GM12878 (cell line): Measurements from ENCODE around the gene CFAP74. TPM values are rescaled to one million over a fixed set of nuclear protein-coding genes. Genes with fewer than 3 reads are reported as not detected.

Source experiments
- ATAC-seq: fragments of 200-7000 bp; cut with Tn5 transposase; 3 replicates; pipeline ENCODE4 v1.9.1; 2020; ENCODE audit warnings: mild to moderate bottlenecking, moderate library complexity
- BruUV-seq: library from RNA; stranded (reverse); fragments of 400-500 nt; replicated peaks from 2 replicates; lab custom pipeline; 2021; lab: Mats Ljungman, UMichigan
- CTCF ChIA-PET: fragments of 300-600 bp; sonication (Branson Sonifier 250); formaldehyde crosslinking; extraction: SDS; loops from one replicate; lab custom pipeline; 2021; ENCODE audit warnings: inconsistent platforms; lab: Yijun Ruan, JAX
- POLR2A ChIA-PET: fragments of 350-600 bp; formaldehyde crosslinking; extraction: SDS; loops from one replicate; lab custom pipeline; 2021; ENCODE audit warnings: inconsistent platforms; lab: Charles Lee
- RAD21 ChIA-PET: fragments of 300-600 bp; sonication (Branson Sonifier 250); formaldehyde crosslinking; loops from one replicate; lab custom pipeline; 2023; ENCODE audit warnings: antibody characterized with exemption; ENCODE audit not compliant: unreplicated experiment; lab: Charles Lee
- SMC1A ChIA-PET: fragments of 300-600 bp; sonication (Branson Sonifier 250); formaldehyde crosslinking; loops from one replicate; lab custom pipeline; 2023; ENCODE audit not compliant: unreplicated experiment, uncharacterized antibody; lab: Charles Lee
- DNase-seq: peaks from one replicate; pipeline ENCODE4 v3.0.0-alpha.2; 2011; ENCODE audit warnings: low read depth, low spot score
- FAIRE-seq: peaks from 3 replicates; lab custom pipeline; 2011; peaks lifted over from hg19 to GRCh38; lab: Jason Lieb, UNC
- H2AFZ ChIP-seq: 2 replicates; pipeline ENCODE4 v1.6.0; 2011; ENCODE audit warnings: low read depth, low read length, control low read depth; ENCODE audit not compliant: control insufficient read depth
- H3K27ac ChIP-seq: 2 replicates; pipeline ENCODE4 v1.5.1; 2011; ENCODE audit warnings: control low read depth; ENCODE audit not compliant: control insufficient read depth, insufficient read depth
- H3K27me3 ChIP-seq, 2 experiments: replicated peaks in 1 of 2; 2 replicates each; pipeline versions ENCODE4 v1.6.0 to v1.6.1; 2011; ENCODE audit warnings: low read length in 1 of 2; ENCODE audit not compliant: control insufficient read depth in 2 of 2, insufficient read depth in 2 of 2
- H3K36me3 ChIP-seq, 2 experiments: 2 replicates each; pipeline ENCODE4 v1.5.1; 2011; ENCODE audit warnings: low read length in 1 of 2; ENCODE audit not compliant: control insufficient read depth in 2 of 2, insufficient read depth in 2 of 2
- H3K4me1 ChIP-seq: 2 replicates; pipeline ENCODE4 v1.6.1; 2011; ENCODE audit warnings: mild to moderate bottlenecking, low read length, moderate library complexity, mixed read lengths; ENCODE audit not compliant: control insufficient read depth, insufficient read depth
- H3K4me2 ChIP-seq: 2 replicates; pipeline ENCODE4 v1.6.0; 2011; ENCODE audit warnings: control low read depth; ENCODE audit not compliant: control insufficient read depth, insufficient read depth
- H3K4me3 ChIP-seq: fragments of 200-600 bp; sonication (generic); 2 replicates; pipeline ENCODE4 v1.5.1; 2016
- H3K79me2 ChIP-seq: 2 replicates; pipeline ENCODE4 v1.6.0; 2011; ENCODE audit warnings: low read length; ENCODE audit not compliant: control insufficient read depth, insufficient read depth
- H3K9ac ChIP-seq: 2 replicates; pipeline ENCODE4 v1.8.0; 2011; ENCODE audit warnings: low read length, control low read depth, mixed read lengths; ENCODE audit not compliant: control insufficient read depth, insufficient read depth
- H3K9me3 ChIP-seq: replicated peaks from 3 replicates; pipeline ENCODE4 v1.5.1; 2011; ENCODE audit warnings: mild to moderate bottlenecking, low read length; ENCODE audit not compliant: control insufficient read depth, insufficient read depth
- H4K20me1 ChIP-seq: 2 replicates; pipeline ENCODE4 v1.6.0; 2011; ENCODE audit not compliant: control insufficient read depth, insufficient read depth
- CHD1 ChIP-seq: IDR thresholded peaks from 2 replicates; pipeline ENCODE4 v1.6.1; 2012; ENCODE audit warnings: low read depth, low read length, improper control_type of control experiment
- HCFC1 ChIP-seq: fragments of 150-350 bp; IDR thresholded peaks from 2 replicates; pipeline ENCODE4 v1.6.1; 2014; ENCODE audit warnings: low read length
- HDAC6 ChIP-seq: fragments of 200-600 bp; sonication (generic); IDR thresholded peaks from one replicate; pipeline ENCODE4 v1.8.0; 2017; ENCODE audit warnings: antibody characterized with exemption; ENCODE audit not compliant: unreplicated experiment
- IKZF1 ChIP-seq: fragments of 450-650 bp; conservative IDR thresholded peaks from 2 replicates; pipeline ENCODE4 v1.6.1; 2017; ENCODE audit warnings: antibody characterized with exemption, mild to moderate bottlenecking
- KAT2A ChIP-seq: conservative IDR thresholded peaks from 2 replicates; pipeline ENCODE4 v1.6.1; 2011; ENCODE audit warnings: low read depth, low read length; ENCODE audit not compliant: control insufficient read depth
- KLF5 ChIP-seq: fragments of 450-650 bp; IDR thresholded peaks from 2 replicates; pipeline ENCODE4 v1.6.1; 2014; ENCODE audit warnings: mild to moderate bottlenecking; ENCODE audit not compliant: partially characterized antibody
- NBN ChIP-seq: fragments of 450-650 bp; IDR thresholded peaks from 2 replicates; pipeline ENCODE4 v1.6.1; 2016
- SIX5 ChIP-seq: IDR thresholded peaks from 2 replicates; pipeline ENCODE4 v1.6.1; 2011; ENCODE audit warnings: mild to moderate bottlenecking, low read depth, low read length, moderate library complexity; ENCODE audit not compliant: severe bottlenecking
- SUZ12 ChIP-seq: fragments of 200-600 bp; sonication (generic); IDR thresholded peaks from one replicate; pipeline ENCODE4 v1.6.1; 2018; ENCODE audit warnings: antibody characterized with exemption, mild to moderate bottlenecking; ENCODE audit not compliant: unreplicated experiment
- WGBS: methylation state at CpG from one replicate; pipeline ENCODE4 v1.1.6; 2016; ENCODE audit warnings: low lambda C conversion rate; ENCODE audit not compliant: insufficient replicate concordance, insufficient coverage; ENCODE audit errors: missing lambda C conversion rate; 5-methylcytosine and 5-hydroxymethylcytosine counted together
- in situ Hi-C: fragments of 300-500 bp; cut with MboI; formaldehyde crosslinking; loops from 9 replicates; pipeline ENCODE4 v1.14.3; 2018; ENCODE audit warnings: mixed read lengths
- intact Hi-C: fragments of 100-400 bp; cut with micrococcal nuclease; formaldehyde crosslinking; loops from one replicate; pipeline ENCODE4 v1.14.2; 2022; ENCODE audit not compliant: unreplicated experiment
- polyA plus RNA-seq, 11 experiments: library from polyadenylated mRNA; depleted of rRNA in 4 of 11; unstranded in 6 of 11; stranded (reverse) in 5 of 11; fragments of >200 nt; fragmentation: Nextera tagmentation in 4 of 11; fragmentation: Illumina TruSeq in 1 of 11; extraction: Ambion mirVana in 4 of 11; extraction: Trizol in 1 of 11; gene quantifications; 1 replicate in 1 of 11; 2 replicates in 10 of 11; pipeline versions ENCODE4 v1.2.1 to v1.2.3, GENCODE V29; 2011 to 2016; ENCODE audit warnings: inconsistent platforms in 2 of 11, missing spikeins in 2 of 11, low read depth in 1 of 11
- total RNA-seq, 4 experiments: library from RNA; depleted of rRNA in 3 of 4; stranded (reverse); fragments of >200 nt in 3 of 4; fragmentation: Illumina TruSeq in 1 of 4; extraction: Trizol in 1 of 4; gene quantifications; 2 replicates each; pipeline versions ENCODE4 v1.2.1 to v1.2.3, GENCODE V29; 2013 to 2021
- TF ChIP-seq, protein P1 (sequence below): fragments of 450-650 bp; IDR thresholded peaks from 2 replicates; pipeline ENCODE4 v1.6.1; 2017; ENCODE audit warnings: mild to moderate bottlenecking
- TF ChIP-seq, protein P2 (sequence below): fragments of 450-650 bp; IDR thresholded peaks from 2 replicates; pipeline ENCODE4 v1.6.1; 2017; ENCODE audit warnings: borderline replicate concordance
- TF ChIP-seq, protein P3 (sequence below): fragments of 450-650 bp; IDR thresholded peaks from 2 replicates; pipeline ENCODE4 v1.6.1; 2018; ENCODE audit warnings: mild to moderate bottlenecking, low read depth, moderate library complexity; ENCODE audit not compliant: partially characterized antibody
- TF ChIP-seq, protein P4 (sequence below): fragments of 450-650 bp; IDR thresholded peaks from 2 replicates; pipeline ENCODE4 v1.6.1; 2017; ENCODE audit warnings: low read depth, mild to moderate bottlenecking, moderate library complexity

CFAP74 gene
- total and polyA plus RNA-seq, 10 of the 15 experiments (the other 5 are each of a cell fraction or from before 2014, with no cell fraction given) = 0.01 TPM; not detected in 9

DNA sequence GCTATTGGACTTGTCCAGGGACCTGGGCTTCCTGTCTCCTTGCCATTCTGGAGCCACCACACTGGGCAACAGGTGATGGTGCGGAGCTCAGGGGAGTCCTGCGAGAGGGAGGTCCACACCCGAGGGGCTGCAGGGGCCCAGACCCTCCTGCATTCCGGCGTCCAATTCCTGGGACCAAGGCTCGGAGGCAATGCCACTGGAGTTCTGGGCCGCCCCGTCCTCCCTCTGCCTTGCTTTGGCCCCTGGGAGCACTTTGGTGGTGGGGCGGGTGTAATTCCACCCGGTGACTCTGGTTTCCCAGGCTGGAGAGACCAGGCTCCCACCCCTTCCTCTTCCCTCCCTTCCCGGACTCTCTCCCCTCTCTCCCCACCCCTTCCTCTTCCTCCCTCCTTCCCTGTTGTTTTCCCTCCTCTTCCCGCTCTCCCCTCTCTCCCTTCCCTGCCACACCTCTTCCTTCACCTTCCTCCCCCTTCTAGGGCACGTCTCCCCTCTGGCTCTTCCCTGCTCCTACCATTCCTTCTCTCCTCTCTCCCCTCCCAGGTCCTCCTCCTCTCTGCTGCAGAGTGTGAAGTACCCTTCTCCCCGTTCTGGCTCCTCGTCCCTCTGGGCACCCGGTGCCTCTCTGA, 48.6 kb upstream of the CFAP74 start (continued):
- TF ChIP-seq, protein P1, sequence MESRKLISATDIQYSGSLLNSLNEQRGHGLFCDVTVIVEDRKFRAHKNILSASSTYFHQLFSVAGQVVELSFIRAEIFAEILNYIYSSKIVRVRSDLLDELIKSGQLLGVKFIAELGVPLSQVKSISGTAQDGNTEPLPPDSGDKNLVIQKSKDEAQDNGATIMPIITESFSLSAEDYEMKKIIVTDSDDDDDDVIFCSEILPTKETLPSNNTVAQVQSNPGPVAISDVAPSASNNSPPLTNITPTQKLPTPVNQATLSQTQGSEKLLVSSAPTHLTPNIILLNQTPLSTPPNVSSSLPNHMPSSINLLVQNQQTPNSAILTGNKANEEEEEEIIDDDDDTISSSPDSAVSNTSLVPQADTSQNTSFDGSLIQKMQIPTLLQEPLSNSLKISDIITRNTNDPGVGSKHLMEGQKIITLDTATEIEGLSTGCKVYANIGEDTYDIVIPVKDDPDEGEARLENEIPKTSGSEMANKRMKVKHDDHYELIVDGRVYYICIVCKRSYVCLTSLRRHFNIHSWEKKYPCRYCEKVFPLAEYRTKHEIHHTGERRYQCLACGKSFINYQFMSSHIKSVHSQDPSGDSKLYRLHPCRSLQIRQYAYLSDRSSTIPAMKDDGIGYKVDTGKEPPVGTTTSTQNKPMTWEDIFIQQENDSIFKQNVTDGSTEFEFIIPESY = no peak
- no peak for TF ChIP-seq SUZ12
- TF ChIP-seq, protein P2, sequence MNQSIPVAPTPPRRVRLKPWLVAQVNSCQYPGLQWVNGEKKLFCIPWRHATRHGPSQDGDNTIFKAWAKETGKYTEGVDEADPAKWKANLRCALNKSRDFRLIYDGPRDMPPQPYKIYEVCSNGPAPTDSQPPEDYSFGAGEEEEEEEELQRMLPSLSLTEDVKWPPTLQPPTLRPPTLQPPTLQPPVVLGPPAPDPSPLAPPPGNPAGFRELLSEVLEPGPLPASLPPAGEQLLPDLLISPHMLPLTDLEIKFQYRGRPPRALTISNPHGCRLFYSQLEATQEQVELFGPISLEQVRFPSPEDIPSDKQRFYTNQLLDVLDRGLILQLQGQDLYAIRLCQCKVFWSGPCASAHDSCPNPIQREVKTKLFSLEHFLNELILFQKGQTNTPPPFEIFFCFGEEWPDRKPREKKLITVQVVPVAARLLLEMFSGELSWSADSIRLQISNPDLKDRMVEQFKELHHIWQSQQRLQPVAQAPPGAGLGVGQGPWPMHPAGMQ = no peak

DNA sequence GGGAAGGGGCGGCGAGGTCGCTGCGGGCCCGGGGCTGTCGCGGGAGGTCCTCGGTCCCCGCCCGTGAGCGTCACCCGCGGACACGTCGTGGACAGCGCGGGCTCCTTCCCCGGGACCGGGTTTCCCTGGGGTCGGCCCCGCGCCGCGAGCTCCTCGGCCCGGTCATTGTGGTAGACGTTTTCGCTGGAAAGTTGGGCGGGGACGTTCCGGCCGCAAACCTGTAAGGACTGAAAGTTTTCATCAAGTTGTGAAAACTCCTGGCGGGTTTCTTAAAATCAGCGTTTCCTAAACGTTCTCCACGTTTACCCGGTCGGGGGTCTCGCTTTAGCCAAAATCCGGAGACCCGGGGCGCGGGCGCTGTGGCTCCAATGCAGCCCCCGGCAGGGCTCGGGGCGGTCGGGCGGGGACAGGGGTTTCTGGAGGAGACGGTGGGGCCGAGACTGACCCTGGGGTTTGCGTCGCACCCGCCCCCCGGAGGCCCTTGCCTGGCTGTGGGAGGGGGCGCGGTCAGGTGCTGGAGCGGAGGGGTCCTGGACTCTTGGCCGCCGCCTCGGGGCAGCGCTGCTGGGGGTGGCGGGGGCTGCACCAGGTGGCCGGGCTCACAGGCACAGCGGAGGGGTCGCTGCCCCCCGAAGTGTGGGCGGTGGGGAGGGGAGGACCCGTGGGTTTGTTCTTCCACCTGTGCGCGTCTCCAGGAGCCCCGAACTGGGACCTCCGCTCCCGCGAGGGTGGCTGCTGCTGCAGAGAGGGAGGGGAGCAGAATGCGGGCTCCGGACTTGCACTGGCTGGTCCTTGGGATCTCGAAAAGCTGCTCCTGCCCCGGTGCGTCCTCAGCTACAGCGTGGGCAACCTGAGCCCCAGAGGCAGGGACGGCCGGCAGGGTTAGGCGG, 47.5 kb upstream of the CFAP74 start:
- H2AFZ ChIP-seq = peak overlapping the region; percentile 47; the same call in 1 of the 2 replicates
- intact Hi-C loops (no loop called here), in situ Hi-C loops (no loop called here)
- no peaks in the 10 kb centered on the region for H3K79me2 ChIP-seq
- FAIRE-seq (no peak), ATAC-seq (no peak), DNase-seq (no peak)
- ChIA-PET RAD21 (no interaction called here), POLR2A (no interaction called here), SMC1A (no interaction called here), CTCF (no interaction called here)
- H3K4me1 ChIP-seq = no peaks in the 10 kb centered on the region
- peak overlapping the region; percentile 62; the same call in 1 of the 2 replicates for H3K4me2 ChIP-seq
- BruUV-seq = no TSS peak
- H3K27me3 ChIP-seq = peaks cover 0 to 2% of the 10 kb centered on the region in 2 experiments; a peak in 2 of 4 replicates
- no peaks in the 10 kb centered on the region for H3K36me3 ChIP-seq
- H3K9me3 ChIP-seq = no peaks in the 10 kb centered on the region
- WGBS = 26% methylated on average over 52 of the region's 84 CpGs
- H3K27ac ChIP-seq = no peak overlapping the region
- H3K4me3 ChIP-seq = peak overlapping the region; percentile 67; the same call in 1 of the 2 replicates
- H4K20me1 ChIP-seq = no peaks in the 10 kb centered on the region
- H3K9ac ChIP-seq = peak overlapping the region; percentile 22; the same call in 1 of the 2 replicates
- TF ChIP-seq HCFC1 (no peak), KLF5 (no peak), KAT2A (no peak), SIX5 (no peak), IKZF1 (no peak), CHD1 (no peak), NBN (no peak), HDAC6 (no peak)
- TF ChIP-seq, protein P3, sequence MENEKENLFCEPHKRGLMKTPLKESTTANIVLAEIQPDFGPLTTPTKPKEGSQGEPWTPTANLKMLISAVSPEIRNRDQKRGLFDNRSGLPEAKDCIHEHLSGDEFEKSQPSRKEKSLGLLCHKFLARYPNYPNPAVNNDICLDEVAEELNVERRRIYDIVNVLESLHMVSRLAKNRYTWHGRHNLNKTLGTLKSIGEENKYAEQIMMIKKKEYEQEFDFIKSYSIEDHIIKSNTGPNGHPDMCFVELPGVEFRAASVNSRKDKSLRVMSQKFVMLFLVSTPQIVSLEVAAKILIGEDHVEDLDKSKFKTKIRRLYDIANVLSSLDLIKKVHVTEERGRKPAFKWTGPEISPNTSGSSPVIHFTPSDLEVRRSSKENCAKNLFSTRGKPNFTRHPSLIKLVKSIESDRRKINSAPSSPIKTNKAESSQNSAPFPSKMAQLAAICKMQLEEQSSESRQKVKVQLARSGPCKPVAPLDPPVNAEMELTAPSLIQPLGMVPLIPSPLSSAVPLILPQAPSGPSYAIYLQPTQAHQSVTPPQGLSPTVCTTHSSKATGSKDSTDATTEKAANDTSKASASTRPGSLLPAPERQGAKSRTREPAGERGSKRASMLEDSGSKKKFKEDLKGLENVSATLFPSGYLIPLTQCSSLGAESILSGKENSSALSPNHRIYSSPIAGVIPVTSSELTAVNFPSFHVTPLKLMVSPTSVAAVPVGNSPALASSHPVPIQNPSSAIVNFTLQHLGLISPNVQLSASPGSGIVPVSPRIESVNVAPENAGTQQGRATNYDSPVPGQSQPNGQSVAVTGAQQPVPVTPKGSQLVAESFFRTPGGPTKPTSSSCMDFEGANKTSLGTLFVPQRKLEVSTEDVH = no peak
- TF ChIP-seq, protein P4, sequence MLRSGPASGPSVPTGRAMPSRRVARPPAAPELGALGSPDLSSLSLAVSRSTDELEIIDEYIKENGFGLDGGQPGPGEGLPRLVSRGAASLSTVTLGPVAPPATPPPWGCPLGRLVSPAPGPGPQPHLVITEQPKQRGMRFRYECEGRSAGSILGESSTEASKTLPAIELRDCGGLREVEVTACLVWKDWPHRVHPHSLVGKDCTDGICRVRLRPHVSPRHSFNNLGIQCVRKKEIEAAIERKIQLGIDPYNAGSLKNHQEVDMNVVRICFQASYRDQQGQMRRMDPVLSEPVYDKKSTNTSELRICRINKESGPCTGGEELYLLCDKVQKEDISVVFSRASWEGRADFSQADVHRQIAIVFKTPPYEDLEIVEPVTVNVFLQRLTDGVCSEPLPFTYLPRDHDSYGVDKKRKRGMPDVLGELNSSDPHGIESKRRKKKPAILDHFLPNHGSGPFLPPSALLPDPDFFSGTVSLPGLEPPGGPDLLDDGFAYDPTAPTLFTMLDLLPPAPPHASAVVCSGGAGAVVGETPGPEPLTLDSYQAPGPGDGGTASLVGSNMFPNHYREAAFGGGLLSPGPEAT = no peak
